Neural progenitor cell (in vitro differentiated cells): ENCODE measurements around the gene ANK3.

ENCODE experiments used
- EZH2 ChIP-seq: fragments of 200-600 bp; sonication (generic); IDR thresholded peaks from 2 replicates; pipeline ENCODE4 v1.6.1; 2017; ENCODE audit warnings: antibody characterized with exemption, mild to moderate bottlenecking, moderate library complexity
- EZH2phosphoT487 ChIP-seq: fragments of 200-600 bp; sonication (generic); IDR thresholded peaks from 2 replicates; pipeline ENCODE4 v1.6.1; 2017; ENCODE audit warnings: antibody characterized with exemption
- TF ChIP-seq, protein P1 (sequence below): fragments of 200-600 bp; sonication (generic); IDR thresholded peaks from 2 replicates; pipeline ENCODE4 v1.5.1; 2017; ENCODE audit warnings: antibody characterized with exemption, mild to moderate bottlenecking

DNA sequence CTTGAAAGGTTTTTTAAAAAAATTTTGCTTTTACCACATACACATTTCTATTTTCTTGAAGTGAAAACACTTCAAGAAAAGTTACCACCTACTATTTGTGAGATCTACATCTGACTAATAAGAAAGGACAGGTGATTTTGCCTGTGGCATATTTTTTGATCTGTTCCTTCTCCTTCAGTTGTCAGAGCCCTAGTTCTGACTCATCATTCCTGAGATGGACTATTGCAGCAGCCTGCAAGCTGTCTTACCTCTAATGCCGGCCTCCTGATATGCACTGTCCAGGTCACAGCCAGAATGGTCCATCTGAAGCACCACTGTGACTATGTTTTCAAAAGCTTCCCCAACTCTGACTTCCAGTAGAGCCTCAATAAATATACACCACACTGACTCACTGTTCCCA, 28.2 kb upstream of the ANK3 start:
- TF ChIP-seq, protein P1, sequence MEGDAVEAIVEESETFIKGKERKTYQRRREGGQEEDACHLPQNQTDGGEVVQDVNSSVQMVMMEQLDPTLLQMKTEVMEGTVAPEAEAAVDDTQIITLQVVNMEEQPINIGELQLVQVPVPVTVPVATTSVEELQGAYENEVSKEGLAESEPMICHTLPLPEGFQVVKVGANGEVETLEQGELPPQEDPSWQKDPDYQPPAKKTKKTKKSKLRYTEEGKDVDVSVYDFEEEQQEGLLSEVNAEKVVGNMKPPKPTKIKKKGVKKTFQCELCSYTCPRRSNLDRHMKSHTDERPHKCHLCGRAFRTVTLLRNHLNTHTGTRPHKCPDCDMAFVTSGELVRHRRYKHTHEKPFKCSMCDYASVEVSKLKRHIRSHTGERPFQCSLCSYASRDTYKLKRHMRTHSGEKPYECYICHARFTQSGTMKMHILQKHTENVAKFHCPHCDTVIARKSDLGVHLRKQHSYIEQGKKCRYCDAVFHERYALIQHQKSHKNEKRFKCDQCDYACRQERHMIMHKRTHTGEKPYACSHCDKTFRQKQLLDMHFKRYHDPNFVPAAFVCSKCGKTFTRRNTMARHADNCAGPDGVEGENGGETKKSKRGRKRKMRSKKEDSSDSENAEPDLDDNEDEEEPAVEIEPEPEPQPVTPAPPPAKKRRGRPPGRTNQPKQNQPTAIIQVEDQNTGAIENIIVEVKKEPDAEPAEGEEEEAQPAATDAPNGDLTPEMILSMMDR, result no peak
- TF ChIP-seq EZH2phosphoT487, result no peak
- no peak for TF ChIP-seq EZH2
